ENCODE data around the gene ELOA.
"Not testable (repeated sequence)": the region's sequence is repeated elsewhere in the genome, so short reads cannot be mapped to it uniquely, and the experiment has no call there.

The ELOA gene

GRCh38 chr1:23784846-23785245 is 41.6 kb downstream of the ELOA start:
- no peak for DNase-seq (ENCODE audit: low spot score)

GRCh38 chr1:23787701-23788100 is 44.4 kb downstream of the ELOA start:
- no peak for DNase-seq (ENCODE audit: low spot score)

- no peak for DNase-seq (ENCODE audit: low spot score)
These were observed 45.4 kb downstream of the ELOA start for GRCh38 chr1:23788695-23789094.

DNA sequence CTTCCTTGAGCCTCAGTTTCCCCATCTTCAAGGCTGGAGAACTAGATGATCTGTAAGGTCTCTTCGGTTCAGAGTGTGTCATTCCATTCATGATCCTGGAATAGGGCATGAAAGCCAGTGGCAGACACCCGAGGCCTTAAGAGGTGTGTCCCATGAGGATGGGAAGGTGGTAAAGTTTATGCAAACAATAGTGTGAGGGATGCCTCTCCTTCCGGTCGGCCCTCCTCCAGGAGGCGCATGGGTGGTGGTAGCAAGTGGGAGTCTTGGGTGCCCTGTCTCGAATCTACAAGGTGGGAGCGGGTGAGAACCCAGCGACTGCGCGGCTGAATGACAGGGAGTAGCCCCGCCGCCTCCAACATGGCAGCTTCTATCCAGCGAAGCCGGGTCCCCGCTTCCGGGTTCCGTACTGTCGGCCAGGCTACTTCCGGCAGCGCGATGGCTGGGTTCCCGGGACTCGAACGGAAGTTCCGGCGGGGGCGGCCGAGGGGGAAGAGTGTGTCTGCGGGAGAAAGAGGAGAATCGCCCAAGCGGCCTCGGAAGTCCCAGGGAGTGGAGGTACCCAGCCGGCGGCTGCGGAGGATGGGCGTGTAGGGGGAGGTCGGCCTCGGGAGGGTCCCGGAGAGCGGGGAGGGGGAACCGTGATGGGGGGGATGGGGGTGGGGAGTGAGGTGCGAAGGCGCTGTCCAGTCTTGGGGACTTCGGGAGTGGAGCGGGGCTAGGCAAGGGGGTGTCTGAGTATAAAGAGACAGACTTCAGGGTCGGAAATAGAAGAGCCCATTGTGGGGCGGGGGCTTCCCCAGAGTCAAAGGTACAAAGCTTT is 47.6 kb downstream of the ELOA start, which contains the start of gene LYPLA2:
LYPLA2 (plus strand) TSS at position 450 of the 820 bp plus-strand sequence. CDS start 1,538 bp downstream, outside the sequence.
- DNase-seq (ENCODE audit: low spot score): peak; percentile 84

GRCh38 chr1:23791516-23792047 is 48.3 kb downstream of the ELOA start:
- DNase-seq (ENCODE audit: low spot score): no peak

DNA sequence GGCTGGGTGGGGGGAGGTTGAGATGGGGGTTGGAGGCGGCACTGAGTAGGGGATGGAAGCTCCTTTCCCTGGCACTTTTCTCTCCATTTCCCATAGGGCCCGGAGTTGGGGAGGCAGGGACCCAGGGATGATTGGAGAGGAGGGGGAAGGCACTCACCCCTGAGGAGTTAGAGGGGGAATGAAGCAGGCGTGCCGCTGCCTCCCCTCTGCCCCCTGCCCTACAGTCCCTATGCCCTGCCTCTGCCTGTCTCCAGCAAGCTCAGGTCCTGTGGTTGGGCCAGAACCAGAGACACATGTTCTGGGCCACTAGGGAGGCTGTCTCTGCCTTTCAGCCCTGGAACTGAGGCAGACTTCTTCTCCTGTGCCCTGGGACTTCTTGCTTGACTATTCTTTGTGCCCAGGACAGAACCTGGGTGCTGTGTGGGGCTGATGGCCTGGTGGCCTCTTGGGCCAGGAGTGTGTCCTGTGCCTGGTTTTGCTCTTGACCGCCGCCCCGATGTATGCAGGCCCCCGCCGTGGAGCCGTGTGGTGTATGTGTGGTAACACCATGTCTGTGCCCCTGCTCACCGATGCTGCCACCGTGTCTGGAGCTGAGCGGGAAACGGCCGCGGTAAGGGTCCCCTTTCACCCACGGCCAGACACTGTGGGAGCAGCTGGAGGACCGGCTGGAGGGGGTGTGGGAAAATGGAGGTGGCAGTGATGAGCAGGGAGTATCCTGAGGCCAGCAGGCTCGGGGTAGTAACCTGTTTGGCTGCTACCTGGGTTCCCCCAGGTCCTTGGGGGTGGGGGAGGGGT is 49.1 kb downstream of the ELOA start:
- no peak for DNase-seq (ENCODE audit: low spot score)

GRCh38 chr1:23793018-23793781 is 49.9 kb downstream of the ELOA start:
- DNase-seq (ENCODE audit: low spot score): no peak

- DNase-seq (ENCODE audit: low spot score): no peak
These were observed 50.8 kb downstream of the ELOA start for GRCh38 chr1:23793861-23794731.

DNA sequence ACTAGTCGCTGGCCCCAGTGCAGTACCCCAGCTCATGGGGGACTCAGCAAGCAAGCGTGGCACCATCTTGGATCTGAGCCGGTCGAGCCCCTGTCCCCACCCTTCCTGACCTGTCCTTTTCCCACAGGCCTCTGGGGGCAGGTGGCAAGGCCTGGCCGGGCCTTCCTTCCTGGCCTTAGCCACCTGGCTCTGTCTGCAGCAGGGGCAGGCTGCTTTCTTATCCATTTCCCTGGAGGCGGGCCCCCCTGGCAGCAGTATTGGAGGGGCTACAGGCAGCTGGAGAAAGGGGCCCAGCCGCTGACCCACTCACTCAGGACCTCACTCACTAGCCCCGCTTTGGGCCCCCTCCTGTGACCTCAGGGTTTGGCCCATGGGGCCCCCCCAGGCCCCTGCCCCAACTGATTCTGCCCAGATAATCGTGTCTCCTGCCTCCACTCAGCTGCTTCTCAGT is 51.5 kb downstream of the ELOA start:
- not testable (repeated sequence) for DNase-seq (ENCODE audit: low spot score)

DNA sequence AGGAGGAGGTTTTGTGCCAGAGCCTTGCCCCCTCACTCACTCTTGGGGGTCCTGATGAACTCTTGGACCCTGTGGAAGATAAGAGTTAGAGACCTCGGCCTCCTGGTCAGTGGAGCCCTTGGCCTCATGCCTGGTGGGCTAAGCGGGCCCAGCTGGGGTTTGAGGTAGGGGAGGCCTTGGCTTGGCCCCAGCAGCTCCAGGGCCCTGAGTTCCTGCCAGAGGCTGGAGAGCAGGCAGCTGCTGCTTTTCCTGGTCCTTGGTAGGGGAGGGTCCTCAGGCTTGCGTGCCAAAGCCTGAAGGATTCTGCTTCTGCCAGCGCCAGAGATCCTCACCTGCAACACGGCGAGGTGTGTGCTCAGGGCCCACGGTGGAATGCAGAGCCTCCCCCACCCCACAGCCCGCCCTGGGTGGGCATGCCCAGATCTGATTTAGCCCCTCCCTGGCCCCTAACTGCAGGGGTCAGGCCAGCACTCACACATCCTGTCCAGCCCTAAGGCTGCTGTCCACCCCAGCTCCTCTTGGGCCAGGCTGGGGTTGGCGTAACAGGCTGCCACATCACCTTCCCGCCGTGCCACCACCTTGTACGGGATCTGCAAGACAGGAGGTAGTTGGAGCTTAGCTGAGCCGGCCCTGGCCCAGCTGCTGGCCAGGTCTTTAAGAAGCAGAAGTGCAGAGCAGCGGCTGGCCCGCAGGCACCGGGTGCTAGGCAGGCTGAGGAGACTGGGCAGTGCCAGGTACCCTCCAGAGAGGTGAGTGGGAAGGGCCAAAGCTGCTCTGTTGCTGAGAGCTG is 52.6 kb downstream of the ELOA start:
- DNase-seq (ENCODE audit: low spot score): no peak

DNA sequence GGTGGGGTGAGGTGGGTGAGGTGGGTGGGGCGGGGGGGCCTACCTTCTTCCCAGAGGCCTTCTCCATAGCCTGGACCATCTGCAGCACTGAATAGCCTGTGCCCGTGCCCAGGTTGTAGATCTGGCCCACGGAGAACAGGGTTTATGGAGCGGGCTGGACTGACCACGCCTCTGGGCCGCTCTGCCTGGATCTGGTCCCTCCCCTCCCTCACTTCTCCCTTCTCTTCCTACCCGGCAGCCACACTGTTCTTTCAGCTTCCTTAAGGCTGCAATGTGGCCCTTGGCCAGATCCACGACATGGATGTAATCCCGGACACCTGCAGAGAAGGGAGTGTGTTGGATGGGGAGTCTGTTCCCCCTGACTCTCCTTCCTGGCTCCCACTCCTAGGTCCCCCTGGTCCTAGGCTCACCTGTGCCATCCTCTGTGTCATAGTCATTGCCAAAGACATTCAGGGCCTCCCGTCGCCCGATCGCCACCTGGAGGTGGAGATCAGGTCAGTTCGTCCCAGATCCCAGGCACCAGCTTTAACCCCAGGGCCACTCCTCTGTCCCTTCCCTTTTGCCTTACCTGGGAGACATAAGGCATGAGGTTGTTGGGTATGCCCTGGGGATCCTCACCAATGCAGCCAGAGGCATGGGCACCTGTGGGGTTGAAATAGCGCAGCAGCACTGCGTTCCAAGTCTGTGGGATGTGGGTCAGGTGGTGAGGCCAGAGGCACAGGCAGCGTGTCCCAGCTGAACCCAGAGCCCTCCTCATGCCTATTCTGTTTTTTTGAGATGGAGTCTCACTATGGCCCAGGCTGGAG is 53.4 kb downstream of the ELOA start:
- no peak for DNase-seq (ENCODE audit: low spot score)

DNA sequence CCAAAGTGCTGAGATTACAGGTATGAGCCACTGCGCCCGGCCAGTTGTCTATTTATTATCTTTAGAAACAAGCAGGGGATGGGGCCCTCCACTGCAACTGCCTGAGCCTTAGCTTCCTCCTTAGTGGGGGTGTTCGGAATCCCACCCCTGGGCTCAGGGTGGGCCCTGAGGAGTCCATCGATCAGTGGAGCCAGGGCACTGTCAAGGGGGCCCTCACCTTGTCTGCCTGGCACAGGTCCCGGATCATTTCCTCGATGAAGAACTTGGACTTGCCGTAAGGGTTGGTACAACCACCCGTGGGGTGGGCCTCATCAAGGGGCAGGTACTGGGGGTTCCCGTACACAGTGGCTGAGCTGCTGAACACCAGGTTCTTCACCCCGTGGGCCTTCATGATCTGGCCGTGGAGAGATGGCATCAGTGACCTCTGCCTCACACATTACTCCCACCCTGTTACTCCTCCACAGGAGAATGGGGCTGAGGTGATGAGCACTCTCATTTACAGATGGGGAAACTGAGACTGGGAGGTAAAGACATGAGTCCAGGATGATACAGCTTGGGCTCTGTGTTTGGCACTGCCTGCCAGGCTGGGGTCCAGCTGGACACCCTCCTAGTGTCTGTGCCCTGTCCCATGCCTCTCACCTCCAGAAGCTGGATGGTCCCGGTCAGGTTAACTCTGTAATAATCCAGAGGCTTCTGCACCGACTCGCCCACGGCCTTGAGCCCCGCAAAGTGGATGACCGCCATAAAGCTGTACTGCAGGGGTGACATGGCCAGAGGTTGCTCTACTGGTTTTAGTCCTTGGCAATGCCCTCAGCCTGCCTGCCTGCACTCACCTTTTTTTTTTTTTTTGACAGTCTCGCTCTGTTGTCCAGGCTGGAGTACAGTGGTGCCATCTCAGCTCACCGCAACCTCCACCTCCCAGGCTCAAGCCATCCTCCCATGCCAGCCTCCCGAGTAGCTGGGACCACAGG is 54.5 kb downstream of the ELOA start:
- DNase-seq (ENCODE audit: low spot score): no peak

DNA sequence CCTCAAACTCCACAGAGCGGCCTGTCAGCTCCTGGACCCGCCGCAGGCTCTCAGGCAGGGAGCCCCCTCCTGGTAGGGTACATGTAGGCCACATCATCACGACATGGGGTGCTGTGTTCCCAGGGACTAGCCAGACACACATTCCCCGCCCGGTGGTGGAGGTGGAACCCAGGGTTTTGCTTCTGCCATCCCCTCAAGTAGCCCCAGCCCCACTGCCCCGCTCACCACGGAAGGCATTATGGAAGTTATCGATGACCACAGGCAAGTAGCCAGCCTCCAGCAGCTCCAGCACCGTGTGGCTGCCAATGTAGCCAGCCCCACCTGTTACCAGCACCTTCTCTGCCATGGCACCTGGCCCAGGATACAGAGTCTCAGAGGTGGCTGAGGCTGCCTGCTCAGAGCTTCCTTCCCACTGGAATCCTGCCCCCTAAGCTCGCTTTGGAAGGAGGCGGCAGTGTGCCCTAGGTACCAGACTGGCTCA is 55.4 kb downstream of the ELOA start:
- no peak for DNase-seq (ENCODE audit: low spot score)

- no peak for DNase-seq (ENCODE audit: low spot score)
These were observed 55.9 kb downstream of the ELOA start for GRCh38 chr1:23799255-23799569.

DNA sequence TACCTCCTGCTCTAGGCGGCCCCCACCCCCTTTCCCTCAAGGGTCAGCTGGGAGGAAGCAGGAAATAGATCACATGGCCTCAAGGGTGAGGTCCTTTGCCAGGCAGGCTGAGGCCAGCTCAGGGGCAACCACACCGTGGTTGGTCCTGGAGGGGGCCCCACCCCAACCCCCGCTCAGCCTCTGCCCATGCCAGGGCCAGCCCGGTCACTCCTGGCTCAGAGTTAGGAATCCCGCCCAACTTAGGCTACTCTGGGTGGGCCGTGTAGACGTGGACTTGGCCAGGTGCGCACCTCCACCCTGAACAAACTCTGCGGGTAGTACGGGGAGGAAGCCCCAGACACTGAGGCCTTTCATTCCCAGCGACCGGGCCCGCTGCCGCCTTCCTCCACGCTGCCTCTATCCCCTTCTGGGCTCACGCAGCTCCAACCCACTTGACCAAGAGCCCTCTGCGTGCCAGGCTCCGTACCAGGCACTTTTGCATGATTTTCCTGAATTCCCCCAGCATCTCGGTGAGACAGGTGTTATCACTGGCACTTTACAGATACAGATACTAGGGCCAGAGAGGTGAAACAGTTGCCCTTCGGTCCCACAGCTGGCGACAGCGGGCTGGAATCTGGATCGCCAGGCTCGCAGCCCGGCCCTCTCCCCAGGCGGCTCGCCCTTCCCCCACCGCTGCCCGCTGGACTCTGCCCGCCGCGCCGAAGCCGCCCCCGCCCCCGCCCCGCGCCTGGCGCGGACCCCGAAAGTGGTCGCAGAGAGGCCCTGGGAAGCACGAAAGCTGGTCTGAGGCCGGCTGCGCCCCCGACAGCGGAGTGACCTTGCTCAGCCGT is 56.5 kb downstream of the ELOA start:
- no peak for DNase-seq (ENCODE audit: low spot score)

DNA sequence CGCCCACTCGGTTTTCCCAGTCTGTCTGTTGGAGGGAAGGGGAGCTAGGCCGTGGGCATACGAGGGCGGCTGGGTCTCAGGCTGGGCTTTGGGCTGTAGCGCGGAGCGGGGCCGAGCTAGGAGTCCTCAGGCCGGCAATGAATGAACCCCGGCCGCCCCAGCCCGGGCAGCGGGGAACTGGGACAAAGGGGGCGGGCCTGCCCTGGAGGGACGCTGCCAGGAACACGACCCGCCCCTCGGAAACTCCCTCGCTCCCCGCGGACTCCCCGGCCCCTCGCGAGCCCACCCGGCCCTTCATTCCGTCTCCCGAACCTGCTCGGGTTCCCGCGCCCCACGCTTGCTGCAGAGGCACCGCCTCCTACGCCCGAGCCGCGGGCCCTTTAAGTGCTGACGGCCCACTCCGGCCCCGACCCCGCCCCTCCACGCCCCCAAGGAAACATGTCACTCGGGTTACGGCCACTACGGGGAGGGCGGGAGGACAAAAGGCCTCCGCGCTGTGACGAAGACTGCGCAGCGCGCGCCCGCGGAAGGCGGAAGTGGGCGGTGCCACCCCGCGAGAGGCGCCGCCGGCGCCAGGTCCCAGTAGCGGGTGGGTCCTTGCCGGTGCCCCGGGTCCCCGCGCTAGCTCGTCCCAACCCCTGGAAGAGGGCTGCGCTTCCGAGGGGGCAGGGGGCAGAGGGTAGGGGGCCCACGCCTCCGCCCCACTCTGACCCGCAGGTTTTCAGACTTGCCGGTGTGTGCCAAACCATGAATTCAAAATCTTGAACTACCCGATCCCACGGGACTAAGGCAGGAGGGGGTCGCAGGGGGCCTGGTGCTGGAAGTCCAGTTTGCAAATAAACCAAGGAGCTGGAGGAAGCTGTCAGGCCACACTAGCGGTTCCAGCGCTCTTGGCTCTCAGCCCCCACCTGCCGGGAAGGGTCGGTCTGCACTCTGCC is 57.4 kb downstream of the ELOA start, which contains the start of gene GALE:
GALE (minus strand) TSS at position 355 of the 938 bp plus-strand sequence. CDS start 1,747 bp downstream, outside the sequence.
- DNase-seq (ENCODE audit: low spot score): peak; percentile 86

Measured in SK-N-DZ (cell line).